K562 (cell line): ENCODE measurements around the gene RGS17. TPM values are rescaled to one million over a fixed set of nuclear protein-coding genes. Genes with fewer than 3 reads are reported as not detected.

Source experiments
- GATAD2A ChIP-seq: fragments of 450-650 bp; IDR thresholded peaks from 2 replicates; pipeline ENCODE4 v1.6.1; 2017
- LEF1 ChIP-seq: fragments of 450-650 bp; IDR thresholded peaks from 2 replicates; pipeline ENCODE4 v1.6.1; 2016; ENCODE audit warnings: mild to moderate bottlenecking
- MAFK ChIP-seq: IDR thresholded peaks from 2 replicates; pipeline ENCODE4 v1.6.1; 2011; ENCODE audit warnings: low read length, improper control_type of control experiment
- MEIS2 ChIP-seq: fragments of 450-650 bp; IDR thresholded peaks from 2 replicates; pipeline ENCODE4 v1.6.1; 2014; ENCODE audit warnings: mild to moderate bottlenecking; ENCODE audit not compliant: partially characterized antibody
- MYBL2 ChIP-seq, 2 experiments: fragments of 450-650 bp in 1 of 2; sonication (generic) in 1 of 2; formaldehyde crosslinking in 1 of 2; IDR thresholded peaks; 2 replicates each; pipeline versions ENCODE4 v1.6.1 to v1.8.1; 2017 to 2022; ENCODE audit warnings: borderline replicate concordance in 1 of 2, inconsistent platforms in 1 of 2, low read depth in 1 of 2, mild to moderate bottlenecking in 1 of 2, missing genetic modification reagents in 1 of 2, moderate library complexity in 1 of 2
- NFE2L1 ChIP-seq: fragments of 450-650 bp; IDR thresholded peaks from 2 replicates; pipeline ENCODE4 v1.6.1; 2016; ENCODE audit warnings: missing genetic modification characterization, low read depth, mild to moderate bottlenecking, missing compliant biosample characterization, moderate library complexity, borderline replicate concordance
- NR3C1 ChIP-seq: sonication (generic); formaldehyde crosslinking; IDR thresholded peaks from 2 replicates; pipeline ENCODE4 v1.8.1; 2022; ENCODE audit warnings: missing genetic modification reagents
- PBX2 ChIP-seq, 2 experiments: IDR thresholded peaks in 1 of 2; conservative IDR thresholded peaks in 1 of 2; 2 replicates each; pipeline ENCODE4 v1.6.1; 2016; ENCODE audit warnings: low read depth in 2 of 2, mild to moderate bottlenecking in 1 of 2, missing compliant biosample characterization in 1 of 2, missing genetic modification characterization in 1 of 2, moderate library complexity in 1 of 2
- POLR2B ChIP-seq: fragments of 450-650 bp; IDR thresholded peaks from 2 replicates; pipeline ENCODE4 v1.6.1; 2018; ENCODE audit warnings: low read depth; ENCODE audit not compliant: partially characterized antibody
- PPARD ChIP-seq: fragments of 250-450 bp; sonication (Bioruptor Pico); IDR thresholded peaks from 2 replicates; pipeline ENCODE4 v1.8.0; 2022; ENCODE audit warnings: inconsistent platforms, mild to moderate bottlenecking, moderate library complexity
- PTTG1 ChIP-seq: fragments of 450-650 bp; IDR thresholded peaks from 2 replicates; pipeline ENCODE4 v1.6.1; 2016; ENCODE audit warnings: low read depth, mild to moderate bottlenecking, missing genetic modification characterization, missing compliant biosample characterization
- PURB ChIP-seq: sonication (generic); formaldehyde crosslinking; IDR thresholded peaks from 2 replicates; pipeline ENCODE4 v1.9.0; 2021; ENCODE audit warnings: low read depth, mild to moderate bottlenecking, missing genetic modification reagents
- SMAD4 ChIP-seq: fragments of 250-450 bp; sonication (Bioruptor Pico); conservative IDR thresholded peaks from 2 replicates; pipeline ENCODE4 v1.8.0; 2021; ENCODE audit warnings: inconsistent platforms, mild to moderate bottlenecking, moderate library complexity
- SMARCE1 ChIP-seq: fragments of 450-650 bp; IDR thresholded peaks from 2 replicates; pipeline ENCODE4 v1.7.1; 2016; ENCODE audit warnings: mild to moderate bottlenecking
- SRSF7 ChIP-seq: fragments of 200-400 bp; formaldehyde crosslinking; optimal IDR thresholded peaks from 2 replicates; pipeline ENCODE3; 2017; ENCODE audit warnings: mild to moderate bottlenecking, low read depth, low read length
- TCF15 ChIP-seq: fragments of 250-450 bp; sonication (Bioruptor Pico); IDR thresholded peaks from 2 replicates; pipeline ENCODE4 v1.8.0; 2022; ENCODE audit warnings: moderate library complexity, mild to moderate bottlenecking, inconsistent platforms
- U2AF1 ChIP-seq: fragments of 200-400 bp; formaldehyde crosslinking; optimal IDR thresholded peaks from 2 replicates; pipeline ENCODE3; 2017; ENCODE audit warnings: mild to moderate bottlenecking, low read depth, low read length, moderate library complexity
- U2AF2 ChIP-seq: fragments of 200-400 bp; formaldehyde crosslinking; optimal IDR thresholded peaks from 2 replicates; pipeline ENCODE3; 2017; ENCODE audit warnings: low read depth, mild to moderate bottlenecking, low read length
- ZBTB11 ChIP-seq, 3 experiments: fragments of 200-800 bp in 1 of 3; fragments of 250-450 bp in 1 of 3; fragments of 450-650 bp in 1 of 3; sonication (Bioruptor Pico) in 1 of 3; sonication (Bioruptor generic) in 1 of 3; formaldehyde crosslinking in 1 of 3; IDR thresholded peaks; 2 replicates each; pipeline versions ENCODE4 v1.6.1 to v1.8.0; 2016 to 2022; ENCODE audit warnings: mild to moderate bottlenecking in 2 of 3, missing genetic modification characterization in 2 of 3, missing compliant biosample characterization in 1 of 3, moderate library complexity in 1 of 3
- ZNF165 ChIP-seq: fragments of 250-450 bp; sonication (Bioruptor Pico); IDR thresholded peaks from 2 replicates; pipeline ENCODE4 v1.4.0; 2020; ENCODE audit warnings: borderline replicate concordance
- polyA plus RNA-seq, 8 experiments: library from polyadenylated mRNA; depleted of rRNA in 4 of 8; stranded (reverse) in 5 of 8; unstranded in 3 of 8; fragments of >200 nt; fragmentation: Nextera tagmentation in 2 of 8; fragmentation: Illumina TruSeq in 1 of 8; extraction: Ambion mirVana in 2 of 8; extraction: Trizol in 1 of 8; gene quantifications; 2 replicates each; pipeline versions ENCODE4 v1.2.1 to v1.2.3, GENCODE V29; 2011 to 2014; ENCODE audit warnings: inconsistent platforms in 1 of 8, missing spikeins in 1 of 8
- total RNA-seq, 7 experiments: library from RNA; depleted of rRNA in 6 of 7; stranded (reverse); fragments of >200 nt in 6 of 7; fragmentation: Illumina TruSeq in 2 of 7; extraction: Trizol in 2 of 7; gene quantifications; 2 replicates each; pipeline versions ENCODE4 v1.2.1 to v1.2.3, GENCODE V29; 2011 to 2021; ENCODE audit warnings: low replicate concordance in 1 of 7

Gene RGS17
- total and polyA plus RNA-seq, 9 of the 15 experiments (the other 6 are each of a cell fraction or from before 2014, with no cell fraction given), result 0.01 to 0.14 (median 0.08) TPM; not detected in 6

GRCh38 chr6:152983637-152984512 is 147.2 kb downstream of the RGS17 start (continued):
- TF ChIP-seq ZBTB11 (CRISPR knock-in tag; IDR thresholded peaks at IDR 0.05) (peak in 1 of 3 experiments; percentile 16; a peak in 1 of 6 replicates), SRSF7 (no peak), U2AF1 (no peak), NFE2L1 (tag) (no peak), LEF1 (0 out of 2 replicates have a peak, but pooled peaks have one; percentile 24), MAFK (no peak), SMARCE1 (peak; percentile 71), GATAD2A (no peak), PTTG1 (tag) (no peak), MYBL2 (IDR thresholded peaks at IDR 0.05; ENCODE audit: low read depth) (peak; percentile 47; the same call in 1 of the 2 replicates), MYBL2 (CRISPR knock-in tag; IDR thresholded peaks at IDR 0.05; ENCODE audit: borderline replicate concordance) (no peak), PURB (CRISPR knock-in tag) (no peak), POLR2B (peak; percentile 80), PBX2 (CRISPR knock-in tag; IDR thresholded peaks at IDR 0.05; ENCODE audit: low read depth) (no peak), PBX2 (tag; conservative IDR thresholded peaks at IDR 0.05; ENCODE audit: low read depth) (no peak), PPARD (no peak), TCF15 (CRISPR knock-in tag) (no peak), MEIS2 (peak; percentile 96), U2AF2 (no peak), SMAD4 (CRISPR knock-in tag) (no peak), ZNF165 (CRISPR knock-in tag) (no peak), NR3C1 (no peak)
